ENCODE measurements around the gene CNTN5.

DNA sequence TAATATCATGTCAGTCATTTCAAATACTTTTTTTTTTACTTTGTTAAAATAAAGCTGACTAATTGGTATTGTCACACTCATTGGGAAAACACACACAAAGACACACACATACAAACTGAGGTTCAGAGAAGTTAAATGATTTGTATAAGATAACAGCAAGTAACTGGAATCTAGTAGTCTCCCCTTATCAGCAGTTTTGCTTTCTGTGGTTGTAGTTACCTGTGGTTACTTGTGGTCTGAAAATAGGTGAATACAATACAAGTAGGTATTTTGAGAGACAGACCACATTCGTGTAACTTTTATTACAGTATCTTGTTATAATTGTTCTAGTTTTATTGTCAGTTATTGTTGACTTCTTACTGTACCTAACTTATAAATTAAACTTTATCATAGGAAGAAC, 610.9 kb downstream of the CNTN5 start:
- TF ChIP-seq POLR2A (IDR thresholded peaks at IDR 0.05; ENCODE audit: low read length) (no peak), GATA1 (IDR thresholded peaks at IDR 0.05; ENCODE audit: low read depth, low read length) (no peak)
